CD4-positive, alpha-beta T cell (primary cell): ENCODE measurements around the gene MPZL2. TPM values are rescaled to one million over a fixed set of nuclear protein-coding genes. Genes with fewer than 3 reads are reported as not detected.
A peak's percentile ranks its signal among the peaks of the same experiment; 100 is the strongest.

Experiments used
- ATAC-seq: fragments of 200-7000 bp; cut with Tn5 transposase; one replicate; pipeline ENCODE4 v1.10.0; 2022; ENCODE audit warnings: mild to moderate bottlenecking; ENCODE audit not compliant: poor library complexity
- CTCF ChIA-PET: fragments of 350-600 bp; sonication (Branson Sonifier 250); formaldehyde crosslinking; loops from one replicate; lab custom pipeline; 2021; ENCODE audit warnings: antibody characterized with exemption, inconsistent platforms; lab: Charles Lee
- POLR2A ChIA-PET: fragments of 350-600 bp; sonication (Branson Sonifier 250); formaldehyde crosslinking; loops from one replicate; lab custom pipeline; 2021; ENCODE audit warnings: antibody characterized with exemption, inconsistent platforms; lab: Charles Lee
- DNase-seq, 14 experiments: peaks; one replicate each; pipeline ENCODE4 v3.0.0-alpha.2; 2013 to 2020; ENCODE audit warnings: mixed read lengths in 2 of 14
- H3K27ac ChIP-seq, 2 donors: one replicate each; pipeline versions ENCODE4 v1.5.1 to v1.7.0; 2013; ENCODE audit warnings: low read length in 2 of 2, low read depth in 1 of 2, mild to moderate bottlenecking in 1 of 2
- H3K27me3 ChIP-seq, 2 experiments: 1 replicate in 1 of 2; 2 replicates in 1 of 2; pipeline versions ENCODE4 v1.6.1 to v1.7.0; 2013; ENCODE audit warnings: low read length in 2 of 2, control low read depth in 1 of 2, mild to moderate bottlenecking in 1 of 2, moderate library complexity in 1 of 2; ENCODE audit not compliant: insufficient read depth in 2 of 2, control insufficient read depth in 1 of 2
- H3K36me3 ChIP-seq: one replicate; pipeline ENCODE4 v1.6.1; 2013; ENCODE audit warnings: low read length, control low read depth; ENCODE audit not compliant: insufficient read depth
- H3K4me1 ChIP-seq: one replicate; pipeline ENCODE4 v1.6.1; 2013; ENCODE audit warnings: low read length, control low read depth; ENCODE audit not compliant: insufficient read depth
- H3K4me3 ChIP-seq: one replicate; pipeline ENCODE4 v1.5.1; 2013; ENCODE audit warnings: mild to moderate bottlenecking, low read length, moderate library complexity
- H3K9me3 ChIP-seq, 2 experiments: 1 replicate in 1 of 2; 2 replicates in 1 of 2; pipeline versions ENCODE4 v1.6.1 to v1.7.0; 2013; ENCODE audit warnings: low read length in 2 of 2, mild to moderate bottlenecking in 2 of 2, control low read depth in 1 of 2, moderate library complexity in 1 of 2; ENCODE audit not compliant: control insufficient read depth in 1 of 2, insufficient read depth in 1 of 2
- H3K27ac Mint-ChIP-seq: one replicate; pipeline ENCODE4 v1.8.0; 2020; ENCODE audit warnings: mixed read lengths
- H3K27me3 Mint-ChIP-seq: one replicate; pipeline ENCODE4 v1.8.0; 2021; ENCODE audit warnings: mixed read lengths
- H3K36me3 Mint-ChIP-seq: one replicate; pipeline ENCODE4 v1.8.0; 2021; ENCODE audit warnings: low read depth, mixed read lengths
- H3K4me1 Mint-ChIP-seq: one replicate; pipeline ENCODE4 v1.8.0; 2021; ENCODE audit warnings: low read depth, mixed read lengths
- H3K4me3 Mint-ChIP-seq: one replicate; pipeline ENCODE4 v1.8.0; 2020; ENCODE audit warnings: mild to moderate bottlenecking, mixed read lengths
- H3K9me3 Mint-ChIP-seq: one replicate; pipeline ENCODE4 v1.8.0; 2020; ENCODE audit warnings: mixed read lengths
- intact Hi-C, 2 experiments: fragments of 100-400 bp; cut with DNase I in 1 of 2; cut with micrococcal nuclease in 1 of 2; formaldehyde crosslinking; loops; one replicate each; pipeline versions ENCODE4 v1.15.1 to v1.9.0; 2023 to 2025; cut with DNase I, micrococcal nuclease
- total RNA-seq, 174 experiments: library from RNA in 2 of 174; stranded (reverse) in 2 of 174; gene quantifications; one replicate each; pipeline ENCODE4 v1.2.3 and lab custom pipeline; 2021 to 2026
- TF ChIP-seq, protein P1 (sequence below): fragments of 200-600 bp; IDR thresholded peaks from one replicate; pipeline ENCODE4 v1.8.0; 2022; ENCODE audit warnings: antibody characterized with exemption, mild to moderate bottlenecking

Gene MPZL2
- total RNA-seq, 2 experiments from 2014 or later, result 0.95 to 1.8 TPM

DNA sequence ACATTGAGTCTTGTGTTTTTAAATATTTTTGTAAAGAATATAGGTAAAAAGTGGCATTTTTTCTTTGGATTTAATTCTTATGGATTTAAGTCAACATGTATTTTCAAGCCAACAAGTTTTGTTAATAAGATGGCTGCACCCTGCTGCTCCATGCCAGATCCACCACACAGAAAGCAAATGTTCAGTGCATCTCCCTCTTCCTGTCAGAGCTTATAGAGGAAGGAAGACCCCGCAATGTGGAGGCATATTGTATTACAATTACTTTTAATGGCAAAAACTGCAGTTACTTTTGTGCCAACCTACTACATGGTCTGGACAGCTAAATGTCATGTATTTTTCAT, 40.1 kb upstream of the MPZL2 start:
- Mint-ChIP-seq H3K36me3 (peaks cover 48% of the 10 kb centered on the region), H3K27me3 (no peaks in the 10 kb centered on the region), H3K4me3 (peak overlapping the region; percentile 96), H3K27ac (peak overlapping the region; percentile 100), H3K9me3 (no peaks in the 10 kb centered on the region), H3K4me1 (peaks cover 87% of the 10 kb centered on the region)
- ATAC-seq, result peak; percentile 45
- Histone ChIP-seq H3K36me3 (peaks cover 27% of the 10 kb centered on the region), H3K9me3 (no peaks in the 10 kb centered on the region), H3K4me3 (peak overlapping the region; percentile 68), H3K4me1 (peaks cover 60% of the 10 kb centered on the region), H3K27ac (peak overlapping the region; percentile 81 to 88), H3K27me3 (no peaks in the 10 kb centered on the region)
- intact Hi-C loops, result loop anchor here in 1 of 2 experiments (10.0 kb wide), 1 partner anchor 49 kb away; the partner anchor contains the start of gene MPZL3
- ChIA-PET POLR2A (interaction anchor here (0.5 to 4.5 kb wide), 25 partner anchors 8 to 1010 kb away, joined by 3 to 32 read pairs (median 4); partner anchors contain the start of genes ARCN1, JAML, KMT2A and MPZL2), CTCF (interaction anchor here (0.9 to 2.4 kb wide), 8 partner anchors 8 to 106 kb away, joined by 3 to 19 read pairs (median 4); partner anchors contain the start of genes CD3D and MPZL2)
- TF ChIP-seq, protein P1, sequence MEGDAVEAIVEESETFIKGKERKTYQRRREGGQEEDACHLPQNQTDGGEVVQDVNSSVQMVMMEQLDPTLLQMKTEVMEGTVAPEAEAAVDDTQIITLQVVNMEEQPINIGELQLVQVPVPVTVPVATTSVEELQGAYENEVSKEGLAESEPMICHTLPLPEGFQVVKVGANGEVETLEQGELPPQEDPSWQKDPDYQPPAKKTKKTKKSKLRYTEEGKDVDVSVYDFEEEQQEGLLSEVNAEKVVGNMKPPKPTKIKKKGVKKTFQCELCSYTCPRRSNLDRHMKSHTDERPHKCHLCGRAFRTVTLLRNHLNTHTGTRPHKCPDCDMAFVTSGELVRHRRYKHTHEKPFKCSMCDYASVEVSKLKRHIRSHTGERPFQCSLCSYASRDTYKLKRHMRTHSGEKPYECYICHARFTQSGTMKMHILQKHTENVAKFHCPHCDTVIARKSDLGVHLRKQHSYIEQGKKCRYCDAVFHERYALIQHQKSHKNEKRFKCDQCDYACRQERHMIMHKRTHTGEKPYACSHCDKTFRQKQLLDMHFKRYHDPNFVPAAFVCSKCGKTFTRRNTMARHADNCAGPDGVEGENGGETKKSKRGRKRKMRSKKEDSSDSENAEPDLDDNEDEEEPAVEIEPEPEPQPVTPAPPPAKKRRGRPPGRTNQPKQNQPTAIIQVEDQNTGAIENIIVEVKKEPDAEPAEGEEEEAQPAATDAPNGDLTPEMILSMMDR, result no peak
- peak in 1 of 14 experiments; percentile 14 for DNase-seq

DNA sequence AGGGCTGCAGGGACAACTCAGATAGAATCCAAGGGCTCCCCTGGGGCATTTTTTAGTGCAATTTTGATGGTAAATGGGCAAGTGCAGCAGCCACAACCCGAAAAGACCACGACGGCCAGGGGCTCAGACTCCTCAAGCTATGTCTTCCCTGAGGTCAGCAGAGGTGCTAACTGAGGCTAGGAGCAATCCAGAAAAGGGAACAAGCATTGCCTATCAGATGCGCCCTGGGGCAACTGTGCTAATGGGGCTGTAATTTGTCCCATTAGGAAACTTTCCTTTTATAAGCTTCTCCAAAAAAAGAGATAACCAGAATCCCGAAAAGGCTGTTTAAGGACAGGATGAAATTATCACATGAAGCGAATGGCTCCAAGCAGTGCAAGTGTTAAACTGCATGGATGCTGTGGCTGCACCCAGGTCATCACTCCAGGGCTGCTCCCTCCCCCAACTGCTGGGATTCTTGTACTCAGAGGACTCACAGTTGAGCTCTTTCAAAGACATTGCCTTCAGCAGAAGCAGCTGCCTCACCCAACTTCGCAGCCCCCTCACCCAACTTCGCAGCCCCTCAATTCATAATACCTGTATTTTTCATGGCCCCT, 37.6 kb upstream of the MPZL2 start:
- no peaks in the 10 kb centered on the region for H3K9me3 ChIP-seq
- Mint-ChIP-seq H3K27me3 (no peaks in the 10 kb centered on the region), H3K27ac (peak overlapping the region; percentile 100), H3K4me3 (peak overlapping the region; percentile 61), H3K9me3 (no peaks in the 10 kb centered on the region), H3K36me3 (peaks cover 23% of the 10 kb centered on the region), H3K4me1 (peaks cover 70% of the 10 kb centered on the region)
- no peaks in the 10 kb centered on the region for H3K27me3 ChIP-seq
- ChIA-PET CTCF (interaction anchor here (1.0 to 1.3 kb wide), 2 partner anchors 9 to 103 kb away, joined by 4 to 5 read pairs; no protein-coding TSS in a partner anchor), POLR2A (interaction anchor here (0.7 to 1.3 kb wide), 4 partner anchors 38 to 86 kb away, joined by 3 to 4 read pairs (median 3); partner anchors contain the start of genes JAML, MPZL2 and UBE4A)
- H3K36me3 ChIP-seq, result peaks cover 3% of the 10 kb centered on the region
- intact Hi-C loops, result loop anchor here in 1 of 2 experiments (10.0 kb wide), 1 partner anchor 47 kb away; the partner anchor contains the start of gene MPZL3
- no peak for ATAC-seq
- no peak overlapping the region for H3K27ac ChIP-seq
- TF ChIP-seq, protein P1, result no peak
- no peak overlapping the region for H3K4me3 ChIP-seq
- no peak for DNase-seq
- peaks cover 43% of the 10 kb centered on the region for H3K4me1 ChIP-seq

DNA sequence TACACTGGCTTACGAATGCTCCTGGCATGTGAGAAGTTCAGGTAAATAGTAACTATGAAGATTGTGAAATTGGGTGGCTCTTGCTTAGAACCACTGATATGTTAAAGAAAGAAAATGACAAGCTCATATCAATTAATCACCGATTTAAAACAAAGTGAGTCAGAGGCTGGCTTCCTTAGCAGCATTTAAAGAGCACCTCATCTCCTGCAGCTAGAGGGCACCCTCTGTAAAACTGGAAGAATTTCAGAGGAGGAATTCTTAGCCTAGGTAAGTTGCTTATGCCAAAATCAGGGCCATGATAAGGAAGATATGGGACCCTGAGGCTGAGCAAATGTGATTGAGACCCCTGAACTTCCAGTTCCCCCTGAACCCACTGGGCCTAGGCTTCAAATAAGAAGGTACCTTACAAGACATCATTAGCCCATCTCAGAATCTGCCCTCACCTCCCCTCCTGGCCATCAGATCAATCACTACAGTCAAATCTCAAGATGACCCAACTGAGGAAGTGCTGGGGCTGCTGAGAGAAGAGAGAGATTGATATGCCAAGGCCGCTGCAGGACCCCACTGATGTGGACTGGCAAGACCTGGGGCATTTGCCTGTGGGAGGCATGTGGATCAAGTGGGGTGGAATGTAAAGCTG, 31.8 kb upstream of the MPZL2 start:
- DNase-seq (peak in 12 of 14 experiments; percentile 23 to 81 (median 45)), ATAC-seq (peak; percentile 85)
- intact Hi-C loops, result loop anchor here (1.0 to 5.0 kb wide), 4 partner anchors 19 to 192 kb away; no protein-coding TSS in a partner anchor
- H3K9me3 Mint-ChIP-seq, result no peaks in the 10 kb centered on the region
- CTCF ChIA-PET, result interaction anchor here (0.5 to 4.1 kb wide), 35 partner anchors 9 to 106 kb away, joined by 3 to 56 read pairs (median 5); partner anchors contain the start of genes CD3D, CD3E, CD3G and JAML
- no peaks in the 10 kb centered on the region for H3K36me3 Mint-ChIP-seq
- Histone ChIP-seq H3K27ac (no peak overlapping the region), H3K36me3 (no peaks in the 10 kb centered on the region), H3K4me3 (no peak overlapping the region), H3K4me1 (peaks cover 12% of the 10 kb centered on the region), H3K9me3 (no peaks in the 10 kb centered on the region), H3K27me3 (no peaks in the 10 kb centered on the region)
- no peaks in the 10 kb centered on the region for H3K27me3 Mint-ChIP-seq
- TF ChIP-seq, protein P1, result peak; percentile 76
- POLR2A ChIA-PET, result interaction anchor here (0.7 to 2.5 kb wide), 15 partner anchors 9 to 97 kb away, joined by 3 to 16 read pairs (median 6); partner anchors contain the start of genes CD3D, CD3E, JAML and MPZL2
- H3K4me3 Mint-ChIP-seq, result no peak overlapping the region
- H3K27ac Mint-ChIP-seq, result peak overlapping the region; percentile 29
- peaks cover 36% of the 10 kb centered on the region for H3K4me1 Mint-ChIP-seq
